Hepatocyte (in vitro differentiated cells): ENCODE data around the gene UHRF2.

Experiments
- CTCF ChIP-seq: fragments of 200-600 bp; sonication (generic); IDR thresholded peaks from 2 replicates; pipeline ENCODE4 v1.5.1; 2016; ENCODE audit warnings: antibody characterized with exemption, mild to moderate bottlenecking; ENCODE audit not compliant: poor library complexity
- EZH2 ChIP-seq: fragments of 200-600 bp; sonication (generic); IDR thresholded peaks from 2 replicates; pipeline ENCODE4 v1.6.1; 2016; ENCODE audit warnings: antibody characterized with exemption, mild to moderate bottlenecking, borderline replicate concordance
- EZH2phosphoT487 ChIP-seq: fragments of 200-600 bp; sonication (generic); IDR thresholded peaks from one replicate; pipeline ENCODE4 v1.6.1; 2018; ENCODE audit warnings: antibody characterized with exemption, mild to moderate bottlenecking, low read depth, moderate library complexity; ENCODE audit not compliant: unreplicated experiment, severe bottlenecking

DNA sequence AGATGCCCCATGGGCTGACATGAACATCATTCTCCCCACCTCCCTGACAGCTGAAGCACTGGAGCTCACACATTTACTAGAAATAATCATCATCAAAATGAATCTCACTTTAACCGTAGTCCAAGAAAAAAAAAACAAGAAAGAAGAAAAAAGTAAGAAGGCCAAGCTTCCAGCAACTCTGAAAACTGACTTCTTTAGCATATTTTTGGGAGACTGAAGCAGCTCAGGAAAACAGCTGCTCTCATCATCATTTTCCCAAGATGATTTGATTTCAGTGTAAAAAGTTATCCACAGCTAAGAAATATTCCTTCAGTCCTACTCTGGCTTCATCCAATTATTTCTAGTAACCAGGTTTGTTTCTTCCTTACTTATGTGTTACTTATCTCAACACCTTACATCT lies 140.9 kb downstream of the UHRF2 start:
- TF ChIP-seq EZH2phosphoT487 = no peak
- TF ChIP-seq CTCF = no peak
- TF ChIP-seq EZH2 = no peak
